H1 (cell line): ENCODE data around the gene ZNF692. TPM values are rescaled to one million over a fixed set of nuclear protein-coding genes. Genes with fewer than 3 reads are reported as not detected.

Experiments used
- CTCF ChIA-PET: fragments of 300-600 bp; sonication (Branson Sonifier 250); formaldehyde crosslinking; loops from one replicate; lab custom pipeline; 2021; ENCODE audit not compliant: partially characterized antibody; lab: Charles Lee
- POLR2A ChIA-PET: fragments of 300-600 bp; sonication (Branson Sonifier 250); formaldehyde crosslinking; loops from one replicate; lab custom pipeline; 2021; ENCODE audit warnings: inconsistent platforms; ENCODE audit not compliant: partially characterized antibody; lab: Charles Lee
- DNase-seq, 2 experiments: peaks; one replicate each; pipeline versions ENCODE4 v3.0.0 to v3.0.0-alpha.2; 2010 to 2022; ENCODE audit warnings: low spot score in 2 of 2, low read depth in 1 of 2, mixed read lengths in 1 of 2
- FAIRE-seq: peaks from 2 replicates; lab custom pipeline; 2011; peaks lifted over from hg19 to GRCh38; lab: Jason Lieb, UNC
- H2AFZ ChIP-seq: 2 replicates; pipeline ENCODE4 v1.8.1; 2012; ENCODE audit warnings: low read length, inconsistent platforms
- H2AK5ac ChIP-seq: 2 replicates; pipeline ENCODE4 v1.6.1; 2013; ENCODE audit warnings: low read depth, low read length
- H2BK120ac ChIP-seq: replicated peaks from 2 replicates; pipeline ENCODE3; 2013; ENCODE audit warnings: low read depth, low read length, inconsistent platforms
- H2BK12ac ChIP-seq: 2 replicates; pipeline ENCODE4 v1.6.1; 2013; ENCODE audit warnings: low read depth, low read length
- H2BK15ac ChIP-seq: 2 replicates; pipeline ENCODE4 v1.6.1; 2013; ENCODE audit warnings: low read length
- H2BK20ac ChIP-seq: 2 replicates; pipeline ENCODE4 v1.6.1; 2013; ENCODE audit warnings: low read length
- H2BK5ac ChIP-seq: 2 replicates; pipeline ENCODE4 v1.6.1; 2013; ENCODE audit warnings: low read depth, low read length
- H3K14ac ChIP-seq: 2 replicates; pipeline ENCODE4 v1.6.1; 2013; ENCODE audit warnings: inconsistent platforms; ENCODE audit not compliant: insufficient read length
- H3K18ac ChIP-seq: 2 replicates; pipeline ENCODE4 v1.6.1; 2013; ENCODE audit warnings: low read length; ENCODE audit errors: extremely low read depth
- H3K23ac ChIP-seq: 2 replicates; pipeline ENCODE4 v1.6.1; 2013; ENCODE audit warnings: inconsistent platforms; ENCODE audit not compliant: insufficient read length
- H3K23me2 ChIP-seq: 2 replicates; pipeline ENCODE4 v1.6.1; 2013; ENCODE audit warnings: low read depth, low read length
- H3K27ac ChIP-seq: 2 replicates; pipeline ENCODE4 v1.6.1; 2011; ENCODE audit warnings: low read depth, low read length, inconsistent platforms
- H3K27me3 ChIP-seq, 4 experiments: replicated peaks in 1 of 4; 1 replicate in 1 of 4; 2 replicates in 3 of 4; pipeline versions ENCODE4 v1.6.1 to v1.8.1; 2011 to 2013; ENCODE audit warnings: low read length in 3 of 4, mild to moderate bottlenecking in 3 of 4, inconsistent platforms in 2 of 4, mixed read lengths in 2 of 4, moderate library complexity in 1 of 4; ENCODE audit not compliant: control insufficient read depth in 3 of 4, insufficient read depth in 3 of 4; ENCODE audit errors: extremely low read depth in 1 of 4
- H3K36me3 ChIP-seq, 4 experiments: 2 replicates each; pipeline versions ENCODE4 v1.6.1 to v1.8.1; 2011 to 2013; ENCODE audit warnings: mild to moderate bottlenecking in 4 of 4, low read length in 3 of 4, moderate library complexity in 2 of 4, control low read depth in 1 of 4, inconsistent platforms in 1 of 4; ENCODE audit not compliant: insufficient read depth in 4 of 4, control insufficient read depth in 2 of 4
- H3K4ac ChIP-seq: replicated peaks from 2 replicates; pipeline ENCODE3; 2013; ENCODE audit warnings: low read length, low read depth, mixed read lengths, inconsistent platforms; ENCODE audit not compliant: insufficient read length
- H3K4me1 ChIP-seq, 4 experiments: replicated peaks in 1 of 4; 1 replicate in 1 of 4; 2 replicates in 3 of 4; pipeline versions ENCODE4 v1.6.1 to v1.8.1; 2011 to 2013; ENCODE audit warnings: low read length in 3 of 4, inconsistent platforms in 2 of 4, mixed read lengths in 1 of 4; ENCODE audit not compliant: insufficient read depth in 4 of 4, control insufficient read depth in 3 of 4
- H3K4me2 ChIP-seq, 2 experiments: 2 replicates each; pipeline versions ENCODE4 v1.6.1 to v1.8.1; 2011 to 2013; ENCODE audit warnings: low read depth in 2 of 2, low read length in 2 of 2, control low read depth in 1 of 2, inconsistent platforms in 1 of 2, mild to moderate bottlenecking in 1 of 2; ENCODE audit not compliant: insufficient read depth in 1 of 2
- H3K4me3 ChIP-seq, 4 experiments: fragments of 200-600, 300-600 bp in 1 of 4; sonication (generic), shearing (Covaris generic), sonication (Bioruptor Twin) in 1 of 4; 2 replicates each; pipeline versions ENCODE4 v1.5.1 to v1.8.1; 2011 to 2016; ENCODE audit warnings: low read length in 4 of 4, low read depth in 3 of 4, control low read depth in 2 of 4, inconsistent platforms in 2 of 4, mild to moderate bottlenecking in 2 of 4, mixed read lengths in 1 of 4, moderate library complexity in 1 of 4; ENCODE audit not compliant: insufficient read depth in 2 of 4; ENCODE audit errors: extremely low read depth in 1 of 4
- H3K56ac ChIP-seq: replicated peaks from 2 replicates; pipeline ENCODE3; 2013; ENCODE audit warnings: low read depth, mild to moderate bottlenecking, mixed read lengths, low read length, inconsistent platforms; ENCODE audit not compliant: insufficient read length
- H3K79me1 ChIP-seq: 2 replicates; pipeline ENCODE4 v1.6.1; 2013; ENCODE audit warnings: low read depth, low read length, control low read depth
- H3K79me2 ChIP-seq, 2 experiments: 2 replicates each; pipeline versions ENCODE4 v1.6.1 to v1.8.1; 2012 to 2013; ENCODE audit warnings: low read length in 2 of 2, mild to moderate bottlenecking in 2 of 2, inconsistent platforms in 1 of 2; ENCODE audit not compliant: insufficient read depth in 2 of 2, control insufficient read depth in 1 of 2
- H3K9ac ChIP-seq, 4 experiments: replicated peaks in 1 of 4; 1 replicate in 1 of 4; 2 replicates in 3 of 4; pipeline versions ENCODE4 v1.6.1 to v1.8.1; 2011 to 2013; ENCODE audit warnings: low read depth in 3 of 4, low read length in 3 of 4, control low read depth in 2 of 4, mild to moderate bottlenecking in 2 of 4, moderate library complexity in 2 of 4, inconsistent platforms in 1 of 4; ENCODE audit errors: extremely low read depth in 1 of 4
- H3K9me3 ChIP-seq, 2 experiments: 2 replicates each; pipeline versions ENCODE4 v1.6.1 to v1.8.1; 2012 to 2013; ENCODE audit warnings: mild to moderate bottlenecking in 2 of 2, moderate library complexity in 2 of 2, control low read depth in 1 of 2, inconsistent platforms in 1 of 2, low read depth in 1 of 2, low read length in 1 of 2, mixed read lengths in 1 of 2; ENCODE audit not compliant: insufficient read depth in 2 of 2
- H4K20me1 ChIP-seq, 2 experiments: replicated peaks in 1 of 2; 2 replicates each; pipeline versions ENCODE3 to v1.8.1; 2011 to 2013; ENCODE audit warnings: inconsistent platforms in 2 of 2, low read length in 2 of 2, mild to moderate bottlenecking in 1 of 2; ENCODE audit not compliant: insufficient read depth in 2 of 2, control insufficient read depth in 1 of 2
- H4K5ac ChIP-seq: 2 replicates; pipeline ENCODE4 v1.6.1; 2013; ENCODE audit warnings: low read length, low read depth, mixed read lengths, inconsistent platforms; ENCODE audit not compliant: insufficient read length
- H4K8ac ChIP-seq: 2 replicates; pipeline ENCODE4 v1.8.0; 2013; ENCODE audit warnings: mild to moderate bottlenecking, moderate library complexity, low read length, inconsistent platforms; ENCODE audit not compliant: insufficient read depth; ENCODE audit errors: extremely low read depth
- H4K91ac ChIP-seq: replicated peaks from 2 replicates; pipeline ENCODE3; 2013; ENCODE audit warnings: low read length, mixed read lengths, inconsistent platforms; ENCODE audit not compliant: insufficient read length
- CBX8 ChIP-seq: fragments of 300-800, 300-1000 bp; sonication (generic); IDR thresholded peaks from 2 replicates; pipeline ENCODE4 v1.7.1; 2016; ENCODE audit warnings: low read depth, low read length, borderline replicate concordance
- CHD1 ChIP-seq: IDR thresholded peaks from 2 replicates; pipeline ENCODE4 v1.6.1; 2012; ENCODE audit warnings: low read depth, low read length, improper control_type of control experiment
- CHD2 ChIP-seq: IDR thresholded peaks from 2 replicates; pipeline ENCODE4 v1.6.1; 2012; ENCODE audit warnings: low read length, improper control_type of control experiment
- HDAC2 ChIP-seq, 2 experiments: fragments of 300-600 bp in 1 of 2; sonication (generic) in 1 of 2; IDR thresholded peaks; 2 replicates each; pipeline ENCODE4 v1.6.1; 2011 to 2012; ENCODE audit warnings: low read depth in 2 of 2, low read length in 2 of 2, mild to moderate bottlenecking in 2 of 2, moderate library complexity in 2 of 2, borderline replicate concordance in 1 of 2, inconsistent platforms in 1 of 2
- PHF8 ChIP-seq: fragments of 200-600 bp; sonication (generic); conservative IDR thresholded peaks from 2 replicates; pipeline ENCODE4 v1.7.1; 2012; ENCODE audit warnings: low read depth, mild to moderate bottlenecking, inconsistent platforms, low read length, moderate library complexity
- WGBS, 2 experiments: shearing (Covaris generic) in 1 of 2; methylation state at CpG; one replicate each; pipeline versions ENCODE4 v1.1.6 to v1.1.7; 2013 to 2015; ENCODE audit warnings: low lambda C conversion rate in 2 of 2, mixed read lengths in 2 of 2, inconsistent platforms in 1 of 2, low coverage in 1 of 2, missing lambda C conversion rate in 1 of 2; ENCODE audit not compliant: insufficient replicate concordance in 2 of 2, insufficient coverage in 1 of 2, insufficient read length in 1 of 2; ENCODE audit errors: extremely low coverage in 1 of 2, missing lambda C conversion rate in 1 of 2; 5-methylcytosine and 5-hydroxymethylcytosine counted together
- polyA plus RNA-seq, 7 experiments: library from polyadenylated mRNA; depleted of rRNA in 3 of 7; stranded (reverse) in 5 of 7; unstranded in 2 of 7; fragments of >200 nt in 5 of 7; fragments of 200-250 nt in 2 of 7; gene quantifications; 1 replicate in 5 of 7; 2 replicates in 1 of 7; 4 replicates in 1 of 7; pipeline versions ENCODE4 v1.2.1 to v1.2.3, GENCODE V29; 2011 to 2013; ENCODE audit warnings: missing spikeins in 2 of 7, mixed read lengths in 2 of 7
- total RNA-seq: library from RNA; stranded (reverse); fragmentation: NEBNext Ultra II Directional; extraction: Animal tissue kit (Norgen Biotek cat#: 25700); gene quantifications from 2 replicates; pipeline ENCODE4 v1.2.1, GENCODE V29; 2021

ZNF692 gene
- total and polyA plus RNA-seq, 2 of the 8 experiments (the other 6 are each of a cell fraction or from before 2014, with no cell fraction given) = 38.4 to 52.3 TPM

DNA sequence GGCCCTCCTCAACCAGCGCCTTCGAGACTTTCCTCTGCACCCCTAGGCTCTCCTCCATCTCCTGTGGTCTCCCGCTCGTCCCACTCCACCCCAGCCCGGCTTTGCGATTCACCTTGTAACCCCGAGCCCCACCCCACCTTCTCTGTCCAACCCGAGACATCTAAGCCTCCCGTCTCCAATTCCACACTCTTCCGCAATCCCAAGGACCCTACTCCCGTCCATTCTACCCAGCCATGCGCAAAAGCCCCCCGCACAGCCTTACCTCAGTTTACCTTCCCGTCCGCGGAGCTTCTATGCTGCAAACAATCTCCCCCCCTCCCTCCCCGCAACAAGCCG lies 33.3 kb downstream of the ZNF692 start:
- Histone ChIP-seq H3K4me1 (peaks cover 0 to 5% (median 1%) of the 10 kb centered on the region in 4 experiments; a peak in 5 of 7 replicates), H4K20me1 (peaks cover 0 to 5% of the 10 kb centered on the region in 2 experiments), H2BK20ac (no peak overlapping the region), H3K9me3 (no peaks in the 10 kb centered on the region; a peak in 1 of 4 replicates), H2BK15ac (no peak overlapping the region), H3K14ac (no peak overlapping the region), H3K18ac (peak overlapping the region; percentile 75; the same call in 1 of the 2 replicates), H3K79me1 (peaks cover 9% of the 10 kb centered on the region), H3K23me2 (peaks cover 10% of the 10 kb centered on the region), H2BK12ac (no peak overlapping the region; the same call in 1 of the 2 replicates), H3K23ac (no peak overlapping the region), H3K27me3 (no peaks in the 10 kb centered on the region), H3K4me3 (peak overlapping the region; percentile 88 to 98 (median 94)), H2AK5ac (no peak overlapping the region), H2BK5ac (peak overlapping the region; percentile 44; the same call in 1 of the 2 replicates), H3K79me2 (peaks cover 0 to 49% of the 10 kb centered on the region in 2 experiments; a peak in 3 of 4 replicates), H4K91ac (peak overlapping the region; percentile 52), H3K4me2 (peak overlapping the region; percentile 80 to 81), H4K8ac (peak overlapping the region; percentile 95), H2AFZ (peak overlapping the region; percentile 90), H4K5ac (peak overlapping the region; percentile 78), H3K4ac (no peak overlapping the region), H3K27ac (peak overlapping the region; percentile 98), H3K9ac (peak overlapping the region in 3 of 4 experiments; percentile 84 to 99 (median 92); a peak in 6 of 7 replicates), H3K56ac (peak overlapping the region; percentile 42), H3K36me3 (peaks cover 0 to 17% (median 9%) of the 10 kb centered on the region in 4 experiments; a peak in 6 of 8 replicates), H2BK120ac (no peak overlapping the region)
- DNase-seq (peak in 1 of 2 experiments; percentile 60), FAIRE-seq (no peak)
- WGBS, 2 experiments = 3% methylated on average over 12 of the region's 18 CpGs; no CpG with 5 or more reads in 1 of the 2 experiments
- ChIA-PET POLR2A (interaction anchor here (0.9 to 6.0 kb wide), 9 partner anchors 12 to 81 kb away, joined by 3 to 69 read pairs (median 8); partner anchors contain the start of genes PGBD2, ZNF672 and ZNF692), CTCF (interaction anchor here (0.6 to 3.8 kb wide), 7 partner anchors 12 to 77 kb away, joined by 3 to 20 read pairs (median 8); partner anchors contain the start of genes ZNF672 and ZNF692)
- TF ChIP-seq PHF8 = peak; percentile 71
- TF ChIP-seq HDAC2 (IDR thresholded peaks at IDR 0.05; ENCODE audit: borderline replicate concordance in 1 of 2, low read depth in 2 of 2, low read length in 2 of 2) = no peak
- 0 out of 2 replicates have a peak, but pooled peaks have one; percentile 24 for TF ChIP-seq CHD2
- TF ChIP-seq CHD1 = no peak
- TF ChIP-seq CBX8 = no peak
